Stimulated activated CD8-positive, alpha-beta memory T cell treated with anti-CD3 and anti-CD28 coated beads, Interleukin-15, amount 100 ng/mL, for 48 hours (primary cell): ENCODE data around the gene CAPN2.
"Not testable (repeated sequence)": the region's sequence is repeated elsewhere in the genome, so short reads cannot be mapped to it uniquely, and the experiment has no call there.

Experiments used
- DNase-seq, 2 donors: peaks; one replicate each; pipeline ENCODE4 v3.0.0-alpha.2; 2020; ENCODE audit warnings: low read depth in 2 of 2

Gene CAPN2

DNA sequence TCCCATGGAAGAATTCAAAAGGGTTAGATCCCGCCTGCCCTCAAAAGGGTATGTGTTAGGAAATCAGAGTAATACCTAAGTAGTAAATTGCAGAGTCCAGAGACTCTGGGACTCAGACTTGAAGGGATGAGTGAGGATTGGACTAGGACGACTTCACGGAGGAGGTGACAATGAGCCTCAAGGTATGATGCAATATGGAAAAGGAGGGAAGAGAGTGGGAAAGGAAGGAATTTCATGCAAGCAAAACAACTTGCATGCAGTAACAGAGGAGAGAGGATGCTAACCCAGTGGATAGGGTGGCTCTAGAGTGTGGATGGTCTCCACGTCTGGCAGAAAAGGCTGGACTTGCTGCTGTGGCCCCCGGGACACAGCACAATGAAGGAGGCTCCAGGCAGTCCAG, 4.8 kb downstream of the CAPN2 start:
- no peak for DNase-seq

DNA sequence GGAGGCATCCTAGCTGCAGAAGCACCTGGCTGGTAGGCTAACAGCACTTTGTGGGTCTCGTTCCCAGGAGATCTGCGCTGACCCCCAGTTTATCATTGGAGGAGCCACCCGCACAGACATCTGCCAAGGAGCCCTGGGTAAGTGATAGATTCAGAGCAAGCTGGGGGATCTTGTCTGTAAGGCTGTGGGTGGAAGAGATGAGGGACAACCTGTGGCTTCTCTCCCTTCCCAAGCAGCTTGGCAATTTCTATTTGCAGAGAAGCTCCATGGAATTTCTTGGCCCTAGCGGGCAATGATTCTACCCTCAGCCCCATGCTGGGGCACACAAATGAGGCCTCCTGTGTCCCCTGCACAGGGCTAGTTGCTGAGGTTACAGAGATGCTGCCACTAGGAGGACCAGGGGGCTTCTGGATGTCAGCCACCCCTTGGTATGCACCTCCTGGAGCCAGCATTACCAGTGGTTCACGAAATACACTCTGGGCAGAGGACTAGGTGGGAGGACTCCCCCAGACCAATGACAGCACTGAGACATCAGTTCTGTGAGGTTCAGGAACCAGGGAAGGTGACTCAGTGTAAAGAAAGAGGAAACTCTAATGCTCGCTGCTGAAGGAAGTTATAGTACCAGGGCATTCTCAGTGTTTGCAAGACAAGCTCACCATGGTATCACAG, 5.5 kb downstream of the CAPN2 start:
- no peak for DNase-seq

DNA sequence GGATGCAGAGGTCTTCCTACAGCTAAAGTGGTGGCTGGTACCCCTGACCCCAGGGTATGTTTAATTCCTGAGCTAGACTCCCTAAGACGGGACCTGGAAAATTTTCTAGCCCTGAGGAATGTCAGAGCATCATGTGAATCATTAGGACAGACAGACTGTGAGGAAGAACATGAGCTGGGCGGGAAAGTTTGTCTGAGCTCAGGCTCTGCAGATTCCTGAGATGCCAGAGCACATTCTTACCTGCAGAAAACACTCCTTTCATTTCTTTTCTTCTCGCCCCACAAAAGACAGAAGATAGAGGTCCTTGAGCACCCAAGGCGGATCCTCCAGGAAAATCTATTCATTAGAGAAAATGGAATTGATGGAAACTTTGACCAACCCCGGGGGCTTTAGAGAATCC, 6.5 kb downstream of the CAPN2 start:
- no peak for DNase-seq

DNA sequence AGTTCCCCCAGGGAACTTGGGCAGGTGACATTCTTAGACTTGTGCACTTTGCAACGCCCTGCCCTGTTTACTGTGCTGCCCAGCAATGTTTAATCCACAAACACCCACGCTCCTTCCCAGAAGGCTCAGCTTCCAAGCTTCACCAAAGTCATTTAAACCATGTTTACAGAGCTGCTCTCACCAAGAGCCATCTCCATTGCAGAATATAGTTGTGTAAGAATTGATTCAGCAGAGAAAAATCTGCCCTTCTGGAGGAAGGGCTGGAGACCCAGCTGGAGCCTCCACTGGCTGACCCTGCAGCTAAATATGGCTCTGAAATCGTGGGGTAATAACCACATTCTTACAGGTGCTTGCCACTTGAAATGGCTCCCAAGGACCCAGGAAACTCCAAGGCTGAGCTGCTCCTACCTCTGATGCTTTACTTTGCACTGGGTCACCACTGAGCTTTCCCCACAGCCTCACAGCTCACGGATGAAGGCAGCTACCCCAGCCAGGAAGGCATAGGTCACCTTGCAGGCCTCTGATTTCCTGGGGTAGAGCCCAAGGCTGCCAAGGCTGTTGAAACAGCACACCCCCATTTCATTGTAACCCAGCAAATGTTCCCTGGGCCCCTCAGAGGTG, 8.7 kb downstream of the CAPN2 start:
- no peak for DNase-seq

DNA sequence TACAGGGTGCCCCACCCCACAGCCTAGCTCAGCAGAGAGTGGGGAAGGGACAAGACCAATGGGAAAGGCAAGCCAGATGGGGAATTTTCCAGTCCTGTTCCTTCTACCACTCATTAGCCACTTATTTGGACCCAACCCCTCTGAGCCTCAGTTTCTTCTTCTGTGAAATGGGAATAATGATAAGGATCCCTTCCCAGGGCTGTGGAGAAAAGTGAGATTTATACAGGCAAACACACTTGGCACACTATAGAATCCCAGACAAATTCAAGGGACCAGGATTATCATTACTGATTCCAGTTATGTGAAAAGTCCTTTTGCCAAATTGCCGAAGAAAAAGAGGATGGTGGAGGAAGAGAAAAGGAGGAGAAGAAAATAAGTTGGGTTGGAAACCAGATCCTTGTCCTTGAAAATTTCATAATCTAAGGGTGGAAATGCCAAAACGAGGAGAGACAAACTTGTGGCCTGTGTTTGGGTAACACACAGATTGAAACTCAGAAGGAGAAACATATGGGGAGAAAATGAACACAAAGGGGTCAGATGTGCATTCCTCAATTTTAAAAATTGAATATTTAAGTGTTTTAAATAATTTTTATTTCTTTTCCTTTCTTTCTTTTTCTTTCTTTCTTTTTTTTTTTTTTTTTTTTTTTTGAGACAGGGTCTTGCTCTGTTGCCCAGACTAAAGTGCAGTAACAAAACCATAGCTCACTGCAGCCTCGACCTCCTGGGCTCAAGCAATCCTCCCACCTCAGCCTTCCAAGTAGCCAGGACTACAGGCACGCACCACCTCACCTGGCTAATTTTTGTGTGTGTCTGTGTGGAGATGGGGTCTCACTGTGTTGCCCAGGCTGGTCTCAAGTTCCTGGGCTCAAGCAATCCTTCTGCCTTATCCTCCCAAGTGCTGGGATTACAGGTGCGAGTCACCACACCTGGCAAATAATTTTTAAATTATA, 9.6 kb downstream of the CAPN2 start:
- no peak for DNase-seq

DNA sequence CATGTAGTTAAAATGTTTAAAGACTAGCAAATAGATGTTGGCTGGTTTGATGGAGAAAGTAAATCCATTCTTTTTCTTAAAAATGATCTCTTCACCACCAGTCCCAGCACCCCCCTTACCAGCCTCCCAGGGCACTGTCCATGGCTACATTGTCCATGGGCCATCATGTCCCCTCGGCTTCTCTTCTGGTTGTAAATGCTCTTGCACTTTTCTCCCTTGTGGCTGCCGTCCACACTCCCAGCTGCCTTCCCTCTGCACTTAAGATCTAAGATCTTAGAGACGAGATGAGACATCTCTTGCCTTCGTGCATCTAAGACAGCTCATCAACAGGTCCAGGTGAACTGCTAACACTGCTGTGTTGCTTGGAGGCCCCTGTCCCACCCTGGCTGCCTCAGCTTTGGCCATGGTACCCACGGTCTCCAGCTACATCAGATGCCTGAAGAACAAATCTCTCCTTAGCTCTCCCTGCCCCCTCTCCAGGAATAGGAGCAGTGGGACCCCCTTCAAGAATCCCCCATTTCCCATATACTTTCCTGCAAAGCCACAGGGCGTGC, 11.1 kb downstream of the CAPN2 start:
- DNase-seq = no peak

DNA sequence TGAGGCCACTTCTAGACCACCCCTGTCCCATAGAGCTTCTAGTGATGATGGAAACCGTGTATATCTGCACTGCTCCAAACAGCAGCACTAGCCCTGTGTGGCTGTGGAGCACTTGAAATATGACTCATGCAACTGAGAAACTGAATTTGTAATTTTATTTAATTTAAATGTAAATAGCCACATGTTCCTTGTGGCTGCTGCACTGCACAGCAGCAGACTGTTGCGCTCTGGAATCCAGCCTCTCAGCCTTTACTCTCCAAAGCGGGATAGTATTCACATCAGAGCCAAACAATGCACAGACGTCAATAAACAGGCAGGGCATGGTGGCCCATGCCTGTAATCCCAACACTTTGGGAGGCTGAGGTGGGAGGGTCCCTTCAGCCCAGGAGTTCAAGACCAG, 12.0 kb downstream of the CAPN2 start:
- no peak for DNase-seq

DNA sequence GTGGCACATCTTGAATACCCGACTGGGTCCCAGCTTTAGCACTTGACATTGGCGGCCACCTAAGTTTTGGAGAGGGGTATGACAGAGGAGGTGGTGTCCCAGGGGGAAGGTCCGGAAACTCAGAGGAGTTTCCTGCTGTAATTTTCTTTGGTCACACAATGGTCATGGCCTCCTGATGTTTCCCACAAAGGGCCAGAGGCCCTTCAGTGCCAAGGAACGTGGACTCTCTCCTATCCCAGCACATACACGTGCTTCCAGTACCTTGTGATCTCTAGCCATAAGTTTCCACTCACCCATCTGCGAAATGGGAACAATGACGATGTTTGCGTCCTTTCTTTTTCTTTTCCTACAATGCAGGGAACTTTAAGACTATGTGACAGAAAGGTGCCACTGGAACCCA, 13.2 kb downstream of the CAPN2 start:
- DNase-seq = no peak

DNA sequence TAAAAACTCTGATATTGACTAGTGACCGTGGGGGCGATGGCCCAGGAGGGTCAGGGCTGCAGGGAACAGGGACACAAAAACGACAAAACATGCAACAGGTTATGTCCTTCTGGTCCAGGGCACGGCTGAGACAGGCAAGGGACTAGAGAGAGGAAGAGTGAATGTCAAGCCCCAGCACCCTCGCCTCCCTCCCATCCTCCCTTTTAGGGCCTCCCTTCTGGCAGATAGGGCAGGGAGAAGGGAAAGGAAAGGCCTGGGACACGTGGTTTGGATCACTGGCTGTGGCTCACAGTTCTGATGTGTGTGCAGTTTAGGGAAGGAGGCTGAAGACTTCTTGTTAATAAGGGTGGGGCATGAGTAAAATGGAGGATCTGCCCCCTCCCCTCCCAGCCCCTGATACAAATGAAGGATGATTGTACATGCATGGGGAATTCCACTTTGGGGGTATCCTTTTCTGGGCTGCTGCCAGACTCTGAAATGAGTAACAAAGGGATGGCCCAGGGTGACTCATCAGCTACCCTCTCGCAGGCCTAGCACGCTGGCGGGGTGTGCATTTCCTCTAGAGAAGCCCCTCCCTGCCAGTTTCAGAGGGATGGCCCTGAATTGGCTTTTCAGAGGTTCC, 14.2 kb downstream of the CAPN2 start:
- peak; percentile 83 to 86 for DNase-seq

DNA sequence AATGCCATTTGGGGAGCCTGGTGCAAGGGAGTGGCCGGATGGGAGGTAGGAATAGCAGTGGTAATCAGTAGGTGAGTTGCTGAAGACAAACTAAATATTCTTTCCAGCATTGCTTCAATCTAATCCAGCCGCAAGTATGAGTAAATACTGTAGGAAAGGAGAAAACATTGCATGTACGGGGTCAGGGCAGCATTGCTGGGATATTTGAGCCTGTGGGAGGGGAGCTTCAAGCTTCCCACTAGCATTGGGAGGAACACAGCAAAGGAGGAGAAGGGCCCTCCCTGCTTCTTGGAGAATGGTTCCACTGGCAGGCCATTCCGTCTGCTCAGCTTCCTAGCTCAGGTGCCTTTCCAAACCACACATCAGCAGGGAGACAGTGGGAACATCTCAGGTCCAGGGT, 15.2 kb downstream of the CAPN2 start:
- no peak for DNase-seq

DNA sequence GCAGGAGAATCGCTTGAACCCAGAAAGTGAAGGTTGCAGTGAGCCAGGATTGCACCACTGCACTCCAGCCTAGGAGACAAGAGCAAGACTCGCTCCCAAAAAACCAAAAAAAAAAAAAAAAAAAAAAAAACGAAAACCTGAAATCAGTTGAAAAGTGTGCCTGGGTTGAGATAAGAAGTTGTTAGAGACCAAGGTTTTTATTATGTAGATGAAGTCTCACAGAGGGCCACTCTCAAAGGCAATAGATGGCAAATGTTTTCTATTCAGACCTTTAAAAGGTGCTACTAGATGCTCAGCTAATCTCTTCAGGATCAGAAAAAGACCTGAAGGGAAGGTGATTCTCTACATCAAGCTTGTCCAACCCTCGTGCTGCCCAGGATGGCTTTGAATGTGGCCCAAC, 17.6 kb downstream of the CAPN2 start:
- no peak for DNase-seq

DNA sequence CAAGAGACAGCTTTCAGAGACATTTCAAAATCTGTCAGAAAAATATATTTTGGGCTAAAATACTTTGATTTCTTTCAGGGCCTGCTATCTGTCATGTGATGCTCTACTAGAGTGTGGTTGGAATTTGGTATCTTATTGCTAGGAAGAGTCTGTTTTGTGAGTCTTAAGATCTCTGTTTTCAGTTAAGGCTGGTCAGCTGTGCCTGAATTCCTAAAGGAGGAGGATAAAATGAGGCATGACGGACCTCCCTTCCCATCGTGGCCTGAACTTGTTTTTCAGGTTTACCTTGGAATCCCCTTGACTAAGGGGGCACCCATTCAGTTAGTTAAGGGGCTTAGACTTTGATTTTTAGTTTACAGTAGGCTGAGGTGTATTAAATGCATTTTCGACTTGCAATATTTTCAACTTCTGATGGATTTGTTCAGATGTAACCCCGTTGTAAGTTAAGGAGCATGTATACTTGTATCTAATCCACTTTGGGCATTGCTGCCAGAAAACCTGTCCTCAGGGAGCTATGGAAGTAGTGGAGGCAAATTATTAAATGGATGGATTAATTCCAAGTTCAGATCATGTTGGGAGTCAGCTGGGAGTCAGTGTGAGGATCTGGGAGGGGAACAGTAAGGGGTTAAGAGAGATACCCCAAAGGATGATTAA, 18.3 kb downstream of the CAPN2 start:
- DNase-seq = no peak

DNA sequence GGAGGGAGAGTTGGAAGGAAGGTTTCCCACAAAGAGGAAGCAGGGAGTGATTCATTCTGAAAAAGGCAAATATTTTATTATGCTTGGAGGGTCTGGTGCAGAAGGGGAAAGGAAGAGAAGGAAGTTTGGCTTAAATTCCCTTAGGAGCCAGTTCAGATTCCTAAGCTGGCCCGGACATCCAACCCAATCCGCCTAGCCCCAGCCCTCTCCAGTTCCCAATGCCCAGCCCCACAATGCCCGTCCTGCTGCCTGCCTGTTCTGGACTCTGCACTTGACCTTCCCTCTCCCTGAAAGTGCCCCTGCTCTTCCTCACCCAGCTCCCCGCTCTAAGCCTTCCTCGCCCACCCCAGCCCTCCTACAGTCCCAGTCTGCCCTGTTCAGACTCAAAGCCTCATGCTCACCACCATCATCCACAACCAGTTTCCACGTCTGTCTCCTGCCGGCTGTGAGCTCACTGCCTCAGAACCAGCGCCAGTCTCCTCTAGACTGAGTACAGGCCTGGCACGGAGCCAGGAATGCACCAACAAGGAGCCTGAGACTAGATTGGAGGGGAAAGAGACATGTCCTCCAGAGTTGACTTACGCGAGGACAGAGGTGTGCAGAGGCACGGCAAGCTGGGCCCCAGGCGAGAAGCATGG, 18.9 kb downstream of the CAPN2 start:
- DNase-seq = no peak

DNA sequence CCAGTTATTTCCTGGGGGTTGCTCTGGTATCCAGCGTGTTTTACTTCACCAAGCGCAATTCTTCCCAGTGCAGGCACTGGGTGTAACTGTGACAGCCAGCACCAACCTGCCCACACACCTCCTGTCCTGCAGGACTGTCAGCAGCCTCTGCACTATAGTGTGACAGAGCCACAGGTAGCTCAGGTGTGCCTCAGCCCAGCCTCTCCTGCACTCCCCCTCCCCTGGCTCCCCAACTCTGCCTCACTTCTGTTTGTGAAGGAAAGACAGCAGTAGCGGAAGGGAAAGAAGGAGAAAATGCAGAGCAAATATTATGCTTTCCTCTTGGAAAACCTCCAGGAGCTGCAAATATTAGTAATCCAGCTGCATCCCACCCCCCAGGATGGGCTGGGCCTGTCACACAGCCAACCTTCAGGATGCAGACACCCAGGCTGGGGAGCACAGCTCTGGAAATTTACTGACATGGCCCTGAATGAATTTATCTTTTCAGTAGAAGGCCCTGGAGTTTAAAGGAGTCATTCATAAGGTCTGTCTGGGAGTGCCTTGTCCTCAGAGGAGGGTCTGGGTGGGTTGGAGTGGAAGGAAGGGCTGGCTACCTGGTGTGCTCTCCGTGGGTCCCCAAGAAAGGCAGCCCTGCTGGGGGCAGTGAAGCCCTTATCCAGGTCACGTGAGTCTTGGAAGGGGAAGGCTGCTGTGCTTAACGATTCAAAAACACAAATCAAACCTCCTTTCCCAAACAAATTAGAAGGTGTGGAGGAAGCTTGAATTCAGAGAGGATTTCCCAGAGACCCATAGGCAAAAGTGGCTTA, 20.9 kb downstream of the CAPN2 start:
- DNase-seq = no peak

DNA sequence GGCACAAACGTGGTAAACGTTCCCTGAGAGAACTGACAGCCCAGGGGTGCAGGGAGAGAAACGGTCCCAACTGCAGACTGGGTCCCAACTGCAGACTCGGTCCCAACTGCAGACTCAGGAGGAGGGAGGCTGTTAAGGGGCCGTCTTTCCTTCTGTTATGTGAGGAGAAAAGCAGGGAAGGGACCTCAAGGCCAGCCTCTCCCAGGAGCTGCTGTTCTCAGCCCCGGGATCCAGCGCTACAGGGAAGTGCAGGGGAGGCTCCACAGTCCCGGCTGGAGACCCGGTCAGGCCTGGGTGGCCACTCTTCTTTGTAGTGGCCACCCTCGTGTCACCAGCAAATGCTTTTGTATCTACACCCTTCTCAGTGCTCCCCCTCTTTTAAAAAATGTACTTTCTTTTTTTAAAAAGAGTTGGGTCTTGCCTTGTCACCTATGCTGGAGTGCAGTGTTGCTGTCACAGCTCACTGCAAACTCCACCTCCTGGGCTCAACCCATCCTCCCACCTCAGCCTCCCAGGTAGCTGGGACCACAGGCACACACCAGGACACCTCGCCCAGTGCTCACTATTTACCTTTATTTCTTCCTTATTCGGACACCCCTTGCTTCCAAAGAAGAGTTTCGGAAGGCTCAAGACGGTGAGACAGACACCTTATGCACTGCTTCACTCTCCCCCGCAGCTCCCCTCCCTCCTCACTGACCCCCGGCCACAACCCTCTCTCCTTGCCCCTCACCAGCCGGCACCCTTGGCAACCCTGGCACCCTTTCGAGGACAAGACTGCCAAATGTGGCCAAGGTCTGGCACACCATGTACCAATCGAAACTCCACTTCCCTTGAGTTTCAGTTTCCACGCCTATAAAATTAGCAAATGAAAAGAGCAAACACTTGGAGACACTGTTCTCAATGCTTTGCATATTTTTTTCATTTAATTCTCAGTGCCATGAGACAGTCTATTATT, 21.8 kb downstream of the CAPN2 start:
- no peak for DNase-seq

DNA sequence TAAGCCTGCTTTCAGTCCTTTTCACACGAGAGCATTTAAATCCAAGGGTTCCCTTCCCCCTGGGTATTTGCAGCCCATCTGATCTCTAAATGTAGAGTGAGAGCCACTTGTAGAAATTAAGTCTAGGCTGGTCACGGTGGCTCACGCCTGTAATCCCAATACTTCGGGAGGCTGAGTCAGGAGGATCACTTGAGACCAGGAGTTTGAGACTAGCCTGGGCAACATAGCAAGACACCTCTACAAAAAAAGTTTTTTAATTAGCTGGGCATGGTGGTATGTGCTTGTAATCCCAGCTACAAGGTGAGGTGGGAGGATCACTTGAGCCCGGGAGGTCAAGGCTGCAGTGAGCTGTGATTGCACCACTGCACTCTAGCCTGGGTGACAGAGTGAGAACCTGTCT, 24.3 kb downstream of the CAPN2 start:
- DNase-seq = not testable (repeated sequence)

DNA sequence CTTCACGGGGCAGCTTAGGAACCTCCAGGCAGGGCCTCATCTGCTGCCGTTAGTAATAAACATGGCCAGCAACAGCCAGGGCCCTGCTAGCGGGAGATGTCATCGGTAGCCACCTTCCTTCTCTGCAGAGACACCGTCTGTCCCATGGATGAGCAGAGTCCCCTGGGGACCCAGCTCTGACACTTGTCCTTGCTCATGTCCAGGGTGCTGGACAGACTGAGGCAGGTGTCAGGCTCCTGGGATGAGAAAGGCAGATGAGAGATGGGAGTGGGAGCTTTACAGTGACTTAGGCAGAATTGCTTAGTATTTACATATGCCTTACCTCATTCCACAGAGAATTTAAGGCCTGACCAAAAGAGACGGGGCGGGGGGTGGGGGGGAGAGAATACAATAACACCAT, 25.0 kb downstream of the CAPN2 start:
- no peak for DNase-seq

DNA sequence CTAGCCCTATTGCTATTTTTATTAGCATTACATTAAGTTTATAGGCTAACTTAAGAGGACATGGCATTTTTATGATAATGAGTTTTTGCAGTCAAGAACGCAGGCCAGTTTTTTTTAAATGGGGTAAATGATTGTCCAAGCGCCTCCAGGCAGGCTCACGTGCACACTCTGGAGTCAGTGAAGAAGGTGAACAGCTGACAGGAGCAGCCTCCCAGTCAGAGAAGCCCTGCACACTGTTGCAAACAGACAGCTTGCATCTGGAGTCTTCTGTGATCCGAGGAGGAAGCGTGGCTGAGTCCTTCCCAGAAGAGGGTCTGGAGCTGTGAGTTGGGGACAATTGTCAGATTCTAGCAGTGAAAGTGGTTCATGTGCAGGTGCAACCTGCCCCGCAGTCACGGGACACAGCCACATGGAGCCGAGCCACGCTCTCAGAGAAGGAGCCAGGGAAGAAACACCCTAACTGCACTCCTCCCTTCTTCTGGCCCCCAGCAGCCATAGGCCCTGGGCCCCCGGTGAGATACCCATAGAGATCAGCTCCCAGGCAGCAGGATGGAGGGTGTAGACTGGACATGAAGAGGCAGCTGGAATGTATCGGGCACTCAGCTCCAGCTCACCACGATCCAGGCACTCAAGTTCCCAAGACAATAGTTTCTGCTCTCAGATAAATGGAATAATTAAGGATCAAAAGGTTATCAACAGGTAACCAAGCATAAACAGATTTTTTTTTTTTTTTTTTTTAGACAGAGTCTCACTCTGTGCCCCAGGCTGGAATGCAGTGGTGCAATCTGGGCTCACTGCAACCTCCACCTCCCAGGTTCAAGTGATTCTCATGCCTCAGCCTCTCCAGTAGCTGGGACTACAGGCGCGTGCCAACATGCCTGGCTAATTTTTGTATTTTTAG, 26.4 kb downstream of the CAPN2 start:
- DNase-seq = no peak
